Fibroblast of villous mesenchyme (primary cell): ENCODE data around the gene GPC6. TPM values are rescaled to one million over a fixed set of nuclear protein-coding genes. Genes with fewer than 3 reads are reported as not detected.

Source experiments
- DNase-seq: peaks from one replicate; pipeline ENCODE4 v3.0.0-alpha.2; 2010; ENCODE audit warnings: low read depth
- H3K4me3 ChIP-seq: 2 replicates; pipeline ENCODE4 v1.5.1; 2011; ENCODE audit warnings: low read depth, mild to moderate bottlenecking, low read length
- CTCF ChIP-seq: IDR thresholded peaks from 2 replicates; pipeline ENCODE4 v1.5.1; 2012; ENCODE audit warnings: low read depth, mild to moderate bottlenecking, low read length; ENCODE audit not compliant: insufficient read depth
- total RNA-seq: library from RNA; depleted of rRNA; stranded (reverse); fragments of >200 nt; gene quantifications from 2 replicates; pipeline ENCODE4 v1.2.3, GENCODE V29; 2012

The GPC6 gene
- total RNA-seq, 1 donor, result 6.0 TPM

DNA sequence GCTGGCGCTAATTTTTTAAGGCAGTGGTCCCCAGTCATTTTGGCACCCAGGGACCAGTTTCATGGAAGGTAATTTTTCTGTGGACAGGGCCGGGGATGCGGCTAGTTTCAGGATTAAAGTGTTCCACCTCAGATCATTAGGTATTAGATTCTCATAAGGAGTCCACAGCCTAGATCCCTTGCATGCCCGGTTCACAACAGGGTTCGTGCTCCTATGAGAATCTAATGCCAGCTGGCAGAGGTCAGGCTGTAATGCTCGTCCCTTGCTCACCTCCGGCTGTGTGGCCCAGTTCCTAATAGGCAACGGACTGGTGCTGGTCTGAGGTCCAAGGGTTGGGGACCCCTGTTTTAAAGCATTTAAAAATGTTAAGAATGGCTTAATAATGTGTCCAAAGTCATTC is 54.1 kb downstream of the GPC6 start:
- TF ChIP-seq CTCF, result no peak
- H3K4me3 ChIP-seq, result no peak overlapping the region
- no peak for DNase-seq

- TF ChIP-seq CTCF, result no peak
- H3K4me3 ChIP-seq, result no peak overlapping the region
- DNase-seq, result no peak
Measured at GRCh38 chr13:93283255-93283654, 56.6 kb downstream of the GPC6 start.

- no peak overlapping the region for H3K4me3 ChIP-seq
- no peak for TF ChIP-seq CTCF
- DNase-seq, result no peak
Measured at GRCh38 chr13:93284064-93284463, 57.5 kb downstream of the GPC6 start.

GRCh38 chr13:93286047-93286446 is 59.4 kb downstream of the GPC6 start:
- no peak for TF ChIP-seq CTCF
- no peak for DNase-seq
- no peak overlapping the region for H3K4me3 ChIP-seq

DNA sequence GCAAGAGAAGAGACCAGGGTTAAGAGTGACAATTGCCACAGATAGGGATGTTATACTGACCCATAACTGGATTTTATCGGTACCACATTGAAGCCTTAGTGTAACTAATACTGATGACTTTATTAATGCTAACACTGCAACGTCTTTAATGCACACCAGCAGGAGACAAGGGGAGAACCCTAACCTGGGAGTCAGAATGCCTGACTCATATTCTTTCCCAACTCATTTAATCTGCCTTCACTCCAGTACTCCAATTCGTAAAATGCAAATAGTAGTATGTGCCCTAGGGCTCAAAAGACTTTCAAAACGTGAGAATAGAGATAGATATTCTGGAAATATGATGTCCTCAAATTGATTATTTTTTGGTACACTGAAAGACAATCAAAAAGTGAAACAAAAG is 62.4 kb downstream of the GPC6 start:
- H3K4me3 ChIP-seq, result no peak overlapping the region
- DNase-seq, result no peak
- TF ChIP-seq CTCF, result no peak

DNA sequence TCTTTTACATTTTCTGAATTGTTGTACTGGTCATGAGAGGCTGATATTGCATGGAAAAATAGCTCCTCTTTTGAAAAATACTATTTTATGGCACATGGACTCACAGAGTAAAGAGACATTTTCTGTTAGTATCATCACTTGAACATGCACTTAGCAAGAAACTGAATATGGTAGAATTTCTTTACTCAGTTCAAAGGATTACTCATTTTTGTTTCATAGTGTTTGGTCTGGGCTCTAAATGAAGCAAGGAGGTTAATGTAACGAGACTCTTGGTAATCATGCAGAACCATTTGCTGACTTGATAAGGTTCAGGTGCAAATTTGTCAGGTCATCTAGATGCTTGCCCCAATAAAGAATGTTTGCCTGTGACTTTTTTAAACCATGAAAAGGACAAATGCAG is 63.2 kb downstream of the GPC6 start:
- no peak for DNase-seq
- H3K4me3 ChIP-seq, result no peak overlapping the region
- TF ChIP-seq CTCF, result no peak

DNA sequence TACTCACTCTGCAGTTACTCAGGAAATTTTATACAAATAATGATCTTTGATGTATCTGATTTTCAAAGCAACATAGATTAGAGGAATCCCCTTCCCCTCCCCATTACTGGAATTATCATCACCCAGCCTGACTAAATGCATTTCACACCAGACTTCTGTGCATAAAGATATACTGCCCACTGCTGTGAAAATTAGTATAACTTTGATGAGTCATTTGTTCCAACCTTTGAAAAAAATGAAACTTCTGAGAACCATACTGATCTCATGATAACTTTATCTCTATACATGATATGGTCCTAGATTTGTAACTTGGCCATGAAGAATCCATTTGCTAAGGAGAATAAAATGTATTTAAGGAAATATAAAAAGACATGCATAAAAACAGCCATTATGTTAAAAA is 63.9 kb downstream of the GPC6 start:
- peak; percentile 2 for TF ChIP-seq CTCF
- peak; percentile 65 for DNase-seq
- H3K4me3 ChIP-seq, result no peak overlapping the region
